IMR-90 (cell line): Measurements from ENCODE around the gene PPP1R13B.

Source experiments
- CEBPB ChIP-seq: IDR thresholded peaks from 2 replicates; pipeline ENCODE4 v1.6.1; 2012; ENCODE audit warnings: low read depth, low read length, improper control_type of control experiment
- CTCF ChIP-seq: conservative IDR thresholded peaks from 2 replicates; pipeline ENCODE4 v1.5.1; 2012; ENCODE audit warnings: mild to moderate bottlenecking, low read depth, low read length, improper control_type of control experiment
- NFE2L2 ChIP-seq: fragments of 150-350 bp; IDR thresholded peaks from 2 replicates; pipeline ENCODE4 v1.6.1; 2016; ENCODE audit warnings: low read depth, mild to moderate bottlenecking, low read length
- POLR2A ChIP-seq: IDR thresholded peaks from 2 replicates; pipeline ENCODE4 v1.6.1; 2012; ENCODE audit warnings: mild to moderate bottlenecking, low read depth, low read length

DNA sequence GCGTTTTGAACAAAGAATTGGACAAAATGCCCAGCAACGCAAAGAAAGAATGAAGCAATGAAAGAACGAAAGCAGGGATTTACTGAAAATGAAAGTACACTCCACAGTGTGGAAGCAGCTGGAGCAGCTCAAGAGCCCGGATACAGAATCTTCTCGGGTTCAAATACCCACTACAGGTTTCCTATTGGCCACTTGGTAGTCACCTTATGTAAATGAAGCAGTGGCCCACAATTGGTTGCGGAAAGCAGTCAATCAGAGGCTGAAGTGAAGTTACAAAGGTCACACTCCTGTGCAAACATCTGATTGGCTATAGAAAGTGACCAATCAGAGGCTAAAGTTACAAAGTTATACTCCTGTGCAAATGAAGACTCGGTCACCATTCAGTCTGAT lies 15.0 kb upstream of the PPP1R13B start:
- TF ChIP-seq CTCF = no peak
- TF ChIP-seq NFE2L2 = no peak
- no peak for TF ChIP-seq POLR2A
- no peak for TF ChIP-seq CEBPB
